RPMI7951 (cell line): ENCODE results near the gene PUS7L. TPM values are rescaled to one million over a fixed set of nuclear protein-coding genes. Genes with fewer than 3 reads are reported as not detected.
"Not testable (repeated sequence)": the region's sequence is repeated elsewhere in the genome, so short reads cannot be mapped to it uniquely, and the experiment has no call there.

Source experiments
- DNase-seq: peaks from one replicate; pipeline ENCODE4 v3.0.0-alpha.2; 2012; ENCODE audit warnings: low read depth
- total RNA-seq: library from RNA; depleted of rRNA; stranded (reverse); fragments of >200 nt; shearing (Covaris generic); gene quantifications from 2 replicates; pipeline ENCODE4 v1.2.3, GENCODE V29; 2014

The PUS7L gene
- total RNA-seq, 1 experiment from 2014 or later = 14.1 TPM

- DNase-seq = no peak
These were observed 7.8 kb downstream of the PUS7L start for GRCh38 chr12:43750814-43751213.

GRCh38 chr12:43749016-43749415 lies 9.6 kb downstream of the PUS7L start:
- DNase-seq = no peak

- DNase-seq = no peak
These were observed 13.8 kb downstream of the PUS7L start for GRCh38 chr12:43744826-43745225.

GRCh38 chr12:43742106-43742505 lies 16.5 kb downstream of the PUS7L start:
- peak; percentile 34 for DNase-seq

GRCh38 chr12:43740511-43741100 lies 18.0 kb downstream of the PUS7L start:
- no peak for DNase-seq

- peak; percentile 22 for DNase-seq
These were observed 20.9 kb downstream of the PUS7L start for GRCh38 chr12:43737646-43738045.

- DNase-seq = no peak
These were observed 21.6 kb downstream of the PUS7L start for GRCh38 chr12:43736927-43737440.

- no peak for DNase-seq
These were observed 24.9 kb downstream of the PUS7L start for GRCh38 chr12:43733687-43734086.

GRCh38 chr12:43730283-43730682 lies 28.3 kb downstream of the PUS7L start:
- DNase-seq = no peak

GRCh38 chr12:43728698-43729097 lies 29.9 kb downstream of the PUS7L start:
- no peak for DNase-seq

- no peak for DNase-seq
These were observed 30.5 kb downstream of the PUS7L start for GRCh38 chr12:43728117-43728516.

GRCh38 chr12:43723134-43723533 lies 35.5 kb downstream of the PUS7L start:
- no peak for DNase-seq

- no peak for DNase-seq
These were observed 36.0 kb downstream of the PUS7L start for GRCh38 chr12:43722621-43723020.

GRCh38 chr12:43711348-43711747 lies 47.2 kb downstream of the PUS7L start:
- no peak for DNase-seq

GRCh38 chr12:43703772-43704171 lies 54.8 kb downstream of the PUS7L start:
- not testable (repeated sequence) for DNase-seq

- not testable (repeated sequence) for DNase-seq
These were observed 57.4 kb downstream of the PUS7L start for GRCh38 chr12:43701194-43701593.

- no peak for DNase-seq
These were observed 62.4 kb downstream of the PUS7L start for GRCh38 chr12:43696154-43696553.

GRCh38 chr12:43694879-43695278 lies 63.7 kb downstream of the PUS7L start:
- no peak for DNase-seq

GRCh38 chr12:43692064-43692463 lies 66.5 kb downstream of the PUS7L start:
- peak; percentile 63 for DNase-seq

- DNase-seq = not testable (repeated sequence)
These were observed 73.1 kb downstream of the PUS7L start for GRCh38 chr12:43685491-43685890.

- DNase-seq = peak; percentile 23
These were observed 82.3 kb downstream of the PUS7L start for GRCh38 chr12:43676183-43676813.

GRCh38 chr12:43675048-43675904 lies 83.3 kb downstream of the PUS7L start:
- DNase-seq = peak; percentile 5

- no peak for DNase-seq
These were observed 89.2 kb downstream of the PUS7L start for GRCh38 chr12:43669373-43669772.
